Stomach (tissue), 9 donors: Measurements from ENCODE around the gene GPATCH1. TPM values are rescaled to one million over a fixed set of nuclear protein-coding genes. Genes with fewer than 3 reads are reported as not detected.

Experiments used
- DNase-seq, 2 donors: peaks; one replicate each; pipeline versions ENCODE4 v3.0.0 to v3.0.0-alpha.2; 2013 to 2019
- H3K27ac ChIP-seq, 5 donors: fragments of 200-600 bp in 4 of 5; sonication (generic) in 4 of 5; one replicate each; pipeline ENCODE4 v1.5.1; 2013 to 2019; ENCODE audit warnings: mild to moderate bottlenecking in 1 of 5, moderate library complexity in 1 of 5
- H3K27me3 ChIP-seq, 3 donors: fragments of 200-600 bp; sonication (generic); one replicate each; pipeline ENCODE4 v1.5.1; 2017 to 2019; ENCODE audit warnings: mixed run types in 1 of 3
- H3K36me3 ChIP-seq, 4 donors: fragments of 200-600 bp; sonication (generic); 1 replicate in 3 of 4; 2 replicates in 1 of 4; pipeline ENCODE4 v1.5.1; 2016 to 2019
- H3K4me1 ChIP-seq, 4 donors: fragments of 200-600 bp; sonication (generic); one replicate each; pipeline ENCODE4 v1.5.1; 2016 to 2019
- H3K4me3 ChIP-seq, 4 donors: fragments of 200-600 bp; sonication (generic) in 3 of 4; one replicate each; pipeline ENCODE4 v1.5.1; 2016 to 2019; ENCODE audit warnings: mild to moderate bottlenecking in 1 of 4
- H3K9me3 ChIP-seq, 4 donors: fragments of 200-600 bp; sonication (generic); one replicate each; pipeline ENCODE4 v1.5.1; 2016 to 2019
- EP300 ChIP-seq: sonication (generic); formaldehyde crosslinking; IDR thresholded peaks from one replicate; pipeline ENCODE4 v1.6.1; 2017; ENCODE audit warnings: antibody characterized with exemption
- POLR2A ChIP-seq, 4 donors: fragments of 450-650 bp; IDR thresholded peaks; one replicate each; pipeline ENCODE4 v1.6.1; 2016; ENCODE audit warnings: antibody characterized with exemption in 4 of 4, control low read depth in 2 of 4, mild to moderate bottlenecking in 1 of 4, moderate library complexity in 1 of 4
- POLR2AphosphoS5 ChIP-seq, 3 donors: sonication (generic); formaldehyde crosslinking; IDR thresholded peaks; one replicate each; pipeline ENCODE4 v1.6.1; 2016; ENCODE audit warnings: antibody characterized with exemption in 3 of 3
- WGBS, 5 donors: extraction: QIAGEN DNeasy Blood & Tissue Kit in 3 of 5; methylation state at CpG; one replicate each; pipeline versions ENCODE4 v1.1.5 to v1.1.7; 2013 to 2018; 5-methylcytosine and 5-hydroxymethylcytosine counted together
- intact Hi-C: fragments of 100-400 bp; cut with DNase I; formaldehyde crosslinking; loops from one replicate; pipeline ENCODE4 v1.15.1; 2023; ENCODE audit warnings: low total_unique reads
- polyA plus RNA-seq, 3 donors: library from polyadenylated mRNA; stranded (reverse); fragments of 200-250 nt; gene quantifications; one replicate each; pipeline ENCODE4 v1.2.3, GENCODE V29; 2013
- total RNA-seq, 5 donors: library from RNA; depleted of rRNA; stranded (reverse); fragments of >200 nt; gene quantifications; one replicate each; pipeline versions ENCODE4 v1.1.0 to v1.2.3, GENCODE V29; 2014 to 2016
- TF ChIP-seq, protein P1 (sequence below), 7 experiments: fragments of 450-650 bp in 4 of 7; fragments of 200-600 bp in 3 of 7; sonication (generic) in 3 of 7; IDR thresholded peaks; one replicate each; pipeline ENCODE4 v1.5.1; 2016 to 2019; ENCODE audit warnings: antibody characterized with exemption in 7 of 7, control low read depth in 2 of 7, mild to moderate bottlenecking in 1 of 7
- donor health status: healthy with polysubstance abuse.
- donor health status: Bipolar disorder and iron deficiency.
- donor health status: healthy.

Gene GPATCH1
- total and polyA plus RNA-seq, 8 donors, result 1.2 to 31.5 (median 5.6) TPM

DNA sequence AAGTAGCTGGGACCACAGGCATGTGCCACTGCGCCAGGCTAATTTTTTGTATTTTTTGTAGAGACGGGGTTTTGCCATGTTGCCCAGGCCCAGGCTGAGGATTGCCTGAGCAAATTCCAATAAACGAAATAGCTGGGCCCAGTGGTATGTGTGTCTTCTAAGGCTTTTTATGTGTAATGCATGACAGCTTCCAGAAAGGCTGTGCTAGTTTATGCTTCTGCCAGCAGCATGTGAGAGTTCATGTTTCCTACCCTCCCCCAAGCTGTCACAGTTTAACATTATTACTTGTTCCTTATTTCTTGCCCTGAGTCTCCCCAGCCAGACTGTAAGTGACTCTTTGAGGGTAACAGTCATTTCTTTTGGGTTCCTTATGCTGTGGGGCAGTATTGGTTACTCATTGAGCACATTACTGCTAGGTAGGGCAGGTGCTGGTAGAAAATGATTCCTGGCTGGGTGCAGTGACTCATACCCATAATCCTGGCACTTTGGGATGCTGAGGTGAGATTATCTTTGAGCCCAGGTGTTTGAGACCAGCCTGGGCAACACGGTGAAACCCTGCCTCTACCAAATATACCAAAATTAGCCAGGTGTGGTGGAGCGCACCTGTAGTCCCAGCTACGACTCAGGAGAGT lies 13.6 kb downstream of the GPATCH1 start:
- Histone ChIP-seq H3K9me3 (no peaks in the 10 kb centered on the region), H3K4me1 (no peaks in the 10 kb centered on the region), H3K36me3 (peaks cover 60 to 99% (median 98%) of the 10 kb centered on the region in 4 donors), H3K27me3 (no peaks in the 10 kb centered on the region), H3K27ac (no peak overlapping the region), H3K4me3 (no peak overlapping the region)
- TF ChIP-seq, protein P1, sequence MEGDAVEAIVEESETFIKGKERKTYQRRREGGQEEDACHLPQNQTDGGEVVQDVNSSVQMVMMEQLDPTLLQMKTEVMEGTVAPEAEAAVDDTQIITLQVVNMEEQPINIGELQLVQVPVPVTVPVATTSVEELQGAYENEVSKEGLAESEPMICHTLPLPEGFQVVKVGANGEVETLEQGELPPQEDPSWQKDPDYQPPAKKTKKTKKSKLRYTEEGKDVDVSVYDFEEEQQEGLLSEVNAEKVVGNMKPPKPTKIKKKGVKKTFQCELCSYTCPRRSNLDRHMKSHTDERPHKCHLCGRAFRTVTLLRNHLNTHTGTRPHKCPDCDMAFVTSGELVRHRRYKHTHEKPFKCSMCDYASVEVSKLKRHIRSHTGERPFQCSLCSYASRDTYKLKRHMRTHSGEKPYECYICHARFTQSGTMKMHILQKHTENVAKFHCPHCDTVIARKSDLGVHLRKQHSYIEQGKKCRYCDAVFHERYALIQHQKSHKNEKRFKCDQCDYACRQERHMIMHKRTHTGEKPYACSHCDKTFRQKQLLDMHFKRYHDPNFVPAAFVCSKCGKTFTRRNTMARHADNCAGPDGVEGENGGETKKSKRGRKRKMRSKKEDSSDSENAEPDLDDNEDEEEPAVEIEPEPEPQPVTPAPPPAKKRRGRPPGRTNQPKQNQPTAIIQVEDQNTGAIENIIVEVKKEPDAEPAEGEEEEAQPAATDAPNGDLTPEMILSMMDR (IDR thresholded peaks at IDR 0.05), result no peak
- TF ChIP-seq EP300, result no peak
- no peak for TF ChIP-seq POLR2AphosphoS5 (IDR thresholded peaks at IDR 0.05)
- TF ChIP-seq POLR2A (IDR thresholded peaks at IDR 0.05), result no peak
- no peak for DNase-seq
- intact Hi-C loops, result no loop called here
- WGBS, 5 donors, result 89 to 95% (median 92%) methylated on average over 6 of the region's 6 CpGs

DNA sequence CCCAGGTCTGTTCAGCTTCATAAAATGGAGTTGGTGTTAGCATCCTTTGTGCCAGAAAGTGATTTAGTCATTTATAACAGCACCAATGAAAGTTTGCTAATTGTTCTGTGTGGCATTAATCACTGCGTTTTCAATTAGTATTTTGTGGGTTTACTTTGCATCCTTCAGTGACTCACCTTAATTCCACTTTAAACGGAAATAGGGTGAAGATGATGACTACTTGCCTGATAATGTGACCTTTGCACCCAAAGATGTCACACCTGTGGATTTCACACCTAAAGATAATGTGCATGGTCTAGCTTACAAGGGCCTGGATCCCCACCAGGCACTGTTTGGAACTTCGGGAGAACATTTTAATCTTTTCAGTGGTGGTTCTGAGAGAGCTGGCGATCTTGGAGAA lies 15.0 kb downstream of the GPATCH1 start:
- Histone ChIP-seq H3K27me3 (no peaks in the 10 kb centered on the region), H3K4me1 (no peaks in the 10 kb centered on the region), H3K9me3 (no peaks in the 10 kb centered on the region), H3K4me3 (no peak overlapping the region), H3K36me3 (peaks cover 48 to 99% (median 96%) of the 10 kb centered on the region in 4 donors), H3K27ac (no peak overlapping the region)
- no peak for DNase-seq
- intact Hi-C loops, result no loop called here
- TF ChIP-seq, protein P1 (IDR thresholded peaks at IDR 0.05), result no peak
- no peak for TF ChIP-seq EP300
- TF ChIP-seq POLR2AphosphoS5 (IDR thresholded peaks at IDR 0.05), result no peak
- no peak for TF ChIP-seq POLR2A (IDR thresholded peaks at IDR 0.05)
- 74 to 87% (median 81%) methylated on average over 4 of the region's 4 CpGs for WGBS, 5 donors

DNA sequence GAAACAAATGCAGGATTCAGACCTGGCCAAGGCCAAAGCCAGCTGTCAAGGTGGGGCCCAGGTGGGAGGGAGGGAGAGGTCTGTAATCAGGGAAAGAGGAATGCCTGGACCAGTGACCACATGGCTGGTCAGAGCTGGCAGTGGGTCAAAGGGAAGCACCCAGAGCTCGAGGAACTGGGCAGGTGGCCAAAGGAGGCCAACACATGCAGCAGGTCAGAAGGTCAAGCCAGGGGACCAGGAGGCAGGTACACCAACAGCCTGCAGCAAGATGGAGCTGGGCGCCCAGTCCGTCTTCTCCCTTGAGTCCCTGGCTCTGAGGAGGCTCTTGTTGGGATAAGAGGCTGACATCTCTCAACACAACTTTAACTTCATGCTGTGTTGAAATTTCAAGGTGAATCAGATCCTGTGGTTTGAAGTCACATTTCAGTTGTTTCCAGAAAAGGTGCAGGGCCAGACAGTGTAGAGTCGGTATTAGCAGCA lies 17.1 kb downstream of the GPATCH1 start:
- peak overlapping the region in 3 of 5 donors; percentile 19 to 38 (median 19) for H3K27ac ChIP-seq
- peak; percentile 71 to 82 for DNase-seq
- peaks cover 55 to 99% (median 96%) of the 10 kb centered on the region in 4 donors for H3K36me3 ChIP-seq
- no peaks in the 10 kb centered on the region for H3K4me1 ChIP-seq
- TF ChIP-seq POLR2AphosphoS5 (IDR thresholded peaks at IDR 0.05) (peak in 1 of 3 donors; percentile 25), POLR2A (IDR thresholded peaks at IDR 0.05) (no peak)
- TF ChIP-seq, protein P1 (IDR thresholded peaks at IDR 0.05), result no peak
- intact Hi-C loops, result no loop called here
- 36 to 73% (median 67%) methylated on average over 2 to 4 of the region's 4 CpGs for WGBS, 5 donors
- no peak overlapping the region for H3K4me3 ChIP-seq
- H3K27me3 ChIP-seq, result no peaks in the 10 kb centered on the region
- no peaks in the 10 kb centered on the region for H3K9me3 ChIP-seq

DNA sequence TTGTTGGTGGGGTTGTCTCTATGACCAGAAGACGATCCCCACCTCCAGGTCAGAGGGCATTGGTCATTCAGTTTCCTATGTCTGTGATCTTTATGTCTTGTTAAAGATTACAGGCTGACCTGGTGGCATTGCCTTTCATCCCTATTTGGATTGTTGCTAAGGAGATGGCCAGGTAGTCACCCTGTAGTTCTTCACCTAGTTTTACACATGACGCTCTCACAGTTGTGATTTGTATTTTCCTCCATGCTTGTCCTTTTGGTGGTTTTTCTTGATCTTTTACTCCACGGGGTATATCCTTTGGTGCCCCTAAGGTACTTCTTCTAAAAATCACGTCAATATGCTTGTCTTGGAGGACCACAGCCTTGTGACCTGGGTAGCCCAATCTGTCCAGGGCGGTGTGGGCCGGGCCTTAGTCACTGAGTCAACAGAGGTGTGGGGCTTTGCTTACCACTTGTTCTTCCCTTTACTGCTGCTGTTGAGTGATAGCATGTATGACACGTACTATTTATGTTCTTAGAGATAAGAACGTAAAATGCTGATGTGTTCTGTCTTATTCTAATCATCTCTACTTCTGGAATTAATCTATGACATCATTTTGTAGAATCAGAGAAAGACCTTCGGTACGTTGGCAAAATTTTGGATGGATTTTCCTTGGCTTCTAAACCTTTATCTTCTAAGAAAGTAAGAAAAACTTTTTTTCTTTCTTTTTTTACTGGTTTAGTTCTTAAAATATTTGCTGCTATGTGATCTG lies 20.1 kb downstream of the GPATCH1 start:
- H3K4me3 ChIP-seq, result no peak overlapping the region
- no peaks in the 10 kb centered on the region for H3K9me3 ChIP-seq
- peak; percentile 68 to 89 for DNase-seq
- TF ChIP-seq EP300 (no peak), POLR2A (IDR thresholded peaks at IDR 0.05) (no peak), POLR2AphosphoS5 (IDR thresholded peaks at IDR 0.05) (peak in 2 of 3 donors; percentile 43 to 52)
- TF ChIP-seq, protein P1 (IDR thresholded peaks at IDR 0.05), result no peak
- 52 to 67% (median 55%) methylated on average over 10 of the region's 10 CpGs for WGBS, 5 donors
- H3K4me1 ChIP-seq, result no peaks in the 10 kb centered on the region
- intact Hi-C loops, result no loop called here
- no peaks in the 10 kb centered on the region for H3K27me3 ChIP-seq
- peaks cover 30 to 99% (median 86%) of the 10 kb centered on the region in 4 donors for H3K36me3 ChIP-seq
- H3K27ac ChIP-seq, result peak overlapping the region in 1 of 5 donors; percentile 61
